Small intestine (tissue), 7 donors: ENCODE data around the gene GZMM. TPM values are rescaled to one million over a fixed set of nuclear protein-coding genes. Genes with fewer than 3 reads are reported as not detected.

Experiments used
- DNase-seq, 2 donors: peaks; one replicate each; pipeline versions ENCODE4 v3.0.0 to v3.0.0-alpha.2; 2013
- FAIRE-seq: peaks from 2 replicates; lab custom pipeline; 2012; peaks lifted over from hg19 to GRCh38; lab: Jason Lieb, UNC
- H3K27ac ChIP-seq, 3 donors: one replicate each; pipeline ENCODE4 v1.5.1; 2013; ENCODE audit warnings: low read length in 2 of 3, mild to moderate bottlenecking in 2 of 3, control low read depth in 1 of 3, inconsistent platforms in 1 of 3, low read depth in 1 of 3, moderate library complexity in 1 of 3
- H3K27me3 ChIP-seq, 3 donors: one replicate each; pipeline ENCODE4 v1.6.1; 2013; ENCODE audit warnings: low read length in 3 of 3, inconsistent platforms in 1 of 3; ENCODE audit not compliant: control insufficient read depth in 3 of 3, insufficient read depth in 3 of 3
- H3K36me3 ChIP-seq, 3 donors: one replicate each; pipeline ENCODE4 v1.6.1; 2013; ENCODE audit warnings: low read length in 3 of 3, inconsistent platforms in 1 of 3, low read depth in 1 of 3, mild to moderate bottlenecking in 1 of 3, moderate library complexity in 1 of 3; ENCODE audit not compliant: control insufficient read depth in 3 of 3, insufficient read depth in 2 of 3
- H3K4me1 ChIP-seq, 3 donors: one replicate each; pipeline ENCODE4 v1.6.1; 2013; ENCODE audit warnings: low read length in 2 of 3, inconsistent platforms in 1 of 3, low read depth in 1 of 3, mild to moderate bottlenecking in 1 of 3, moderate library complexity in 1 of 3; ENCODE audit not compliant: control insufficient read depth in 3 of 3, insufficient read depth in 2 of 3
- H3K4me3 ChIP-seq, 3 donors: one replicate each; pipeline ENCODE4 v1.5.1; 2013; ENCODE audit warnings: low read length in 3 of 3, control low read depth in 1 of 3, inconsistent platforms in 1 of 3, low read depth in 1 of 3, mild to moderate bottlenecking in 1 of 3, moderate library complexity in 1 of 3
- H3K9me3 ChIP-seq, 2 donors: one replicate each; pipeline ENCODE4 v1.6.1; 2013; ENCODE audit warnings: low read depth in 1 of 2, low read length in 1 of 2; ENCODE audit not compliant: control insufficient read depth in 2 of 2, insufficient read depth in 1 of 2
- WGBS, 3 donors: extraction: QIAGEN DNeasy Blood & Tissue Kit; methylation state at CpG; one replicate each; pipeline ENCODE4 v1.1.7; 2013; 5-methylcytosine and 5-hydroxymethylcytosine counted together
- polyA plus RNA-seq, 4 donors: library from polyadenylated mRNA; stranded (reverse) in 3 of 4; unstranded in 1 of 4; fragments of 200-250 nt in 3 of 4; fragments of 120-200 nt in 1 of 4; gene quantifications; one replicate each; pipeline versions ENCODE4 v1.2.1 to v1.2.3, GENCODE V29; 2013
- donor health status: healthy with polysubstance abuse.
- donor health status: control.
- donor health status: control.
- donor health status: Bipolar disorder and iron deficiency.
- donor health status: healthy.

GZMM gene
- polyA plus RNA-seq, 4 donors: 0.89 to 5.7 (median 1.8) TPM

- DNase-seq (no peak), FAIRE-seq (no peak)
- Histone ChIP-seq H3K27me3 (no peaks in the 10 kb centered on the region), H3K4me1 (no peaks in the 10 kb centered on the region), H3K4me3 (no peak overlapping the region), H3K9me3 (no peaks in the 10 kb centered on the region), H3K36me3 (peaks cover 0 to 49% (median 4%) of the 10 kb centered on the region in 3 donors), H3K27ac (no peak overlapping the region)
- WGBS, 3 donors: 89 to 91% (median 90%) methylated on average over 30 to 34 of the region's 34 CpGs
Measured at GRCh38 chr19:542173-542866, 1.5 kb upstream of the GZMM start.

- peaks cover 0 to 11% (median 0%) of the 10 kb centered on the region in 3 donors for H3K36me3 ChIP-seq
- FAIRE-seq: no peak
- H3K27ac ChIP-seq: no peak overlapping the region
- peaks cover 0 to 2% (median 0%) of the 10 kb centered on the region in 3 donors for H3K27me3 ChIP-seq
- DNase-seq: no peak
- no peaks in the 10 kb centered on the region for H3K9me3 ChIP-seq
- no peak overlapping the region for H3K4me3 ChIP-seq
- no peaks in the 10 kb centered on the region for H3K4me1 ChIP-seq
- WGBS, 3 donors: 86 to 91% (median 87%) methylated on average over 14 to 15 of the region's 15 CpGs
Measured at GRCh38 chr19:547117-547516, 3.3 kb downstream of the GZMM start.

GRCh38 chr19:547836-548720, 4.2 kb downstream of the GZMM start:
- Histone ChIP-seq H3K4me1 (no peaks in the 10 kb centered on the region), H3K36me3 (peaks cover 0 to 3% (median 0%) of the 10 kb centered on the region in 3 donors), H3K9me3 (no peaks in the 10 kb centered on the region), H3K4me3 (no peak overlapping the region), H3K27me3 (peaks cover 0 to 2% (median 0%) of the 10 kb centered on the region in 3 donors), H3K27ac (no peak overlapping the region)
- FAIRE-seq (no peak), DNase-seq (no peak)
- whole genome bisulfite sequencing, 3 donors: 81 to 84% (median 81%) methylated on average over 17 to 26 of the region's 26 CpGs

- no peak overlapping the region for H3K27ac ChIP-seq
- no peaks in the 10 kb centered on the region for H3K9me3 ChIP-seq
- H3K36me3 ChIP-seq: no peaks in the 10 kb centered on the region
- H3K4me1 ChIP-seq: no peaks in the 10 kb centered on the region
- H3K27me3 ChIP-seq: peaks cover 0 to 2% (median 0%) of the 10 kb centered on the region in 3 donors
- WGBS, 3 donors: 74 to 75% (median 74%) methylated on average over 30 to 52 of the region's 52 CpGs
- H3K4me3 ChIP-seq: no peak overlapping the region
- no peak for DNase-seq
- FAIRE-seq: no peak
Measured at GRCh38 chr19:548886-549830, 5.3 kb downstream of the GZMM start.

GRCh38 chr19:554817-555216, 11.0 kb downstream of the GZMM start:
- DNase-seq (no peak), FAIRE-seq (no peak)
- H3K4me3 ChIP-seq: no peak overlapping the region
- no peaks in the 10 kb centered on the region for H3K36me3 ChIP-seq
- H3K9me3 ChIP-seq: no peaks in the 10 kb centered on the region
- 73 to 80% (median 76%) methylated on average over 20 of the region's 20 CpGs for WGBS, 3 donors
- no peaks in the 10 kb centered on the region for H3K27me3 ChIP-seq
- no peaks in the 10 kb centered on the region for H3K4me1 ChIP-seq
- H3K27ac ChIP-seq: no peak overlapping the region

GRCh38 chr19:555474-555808, 11.6 kb downstream of the GZMM start:
- H3K27ac ChIP-seq: no peak overlapping the region
- DNase-seq: no peak

GRCh38 chr19:556611-557382, 12.9 kb downstream of the GZMM start:
- DNase-seq (no peak), FAIRE-seq (no peak)
- WGBS, 3 donors: 67 to 82% (median 71%) methylated on average over 30 to 31 of the region's 31 CpGs
- H3K4me1 ChIP-seq: no peaks in the 10 kb centered on the region
- no peaks in the 10 kb centered on the region for H3K36me3 ChIP-seq
- no peaks in the 10 kb centered on the region for H3K9me3 ChIP-seq
- H3K4me3 ChIP-seq: no peak overlapping the region
- no peak overlapping the region for H3K27ac ChIP-seq
- no peaks in the 10 kb centered on the region for H3K27me3 ChIP-seq

More at GRCh38 chr19:555474-555808, 11.6 kb downstream of the GZMM start:
- no peak overlapping the region for H3K4me3 ChIP-seq
- 83 to 92% (median 89%) methylated on average over 12 to 14 of the region's 14 CpGs for WGBS, 3 donors
- no peaks in the 10 kb centered on the region for H3K27me3 ChIP-seq
- H3K9me3 ChIP-seq: no peaks in the 10 kb centered on the region
- no peaks in the 10 kb centered on the region for H3K4me1 ChIP-seq
- H3K36me3 ChIP-seq: no peaks in the 10 kb centered on the region
- FAIRE-seq: no peak
